ENCODE results near the gene GPC5. TPM values are rescaled to one million over a fixed set of nuclear protein-coding genes. Genes with fewer than 3 reads are reported as not detected.

The GPC5 gene
- total and polyA plus RNA-seq, 2 of the 8 experiments (the other 6 are each of a cell fraction or from before 2014, with no cell fraction given), result 0.20 to 0.39 TPM

DNA sequence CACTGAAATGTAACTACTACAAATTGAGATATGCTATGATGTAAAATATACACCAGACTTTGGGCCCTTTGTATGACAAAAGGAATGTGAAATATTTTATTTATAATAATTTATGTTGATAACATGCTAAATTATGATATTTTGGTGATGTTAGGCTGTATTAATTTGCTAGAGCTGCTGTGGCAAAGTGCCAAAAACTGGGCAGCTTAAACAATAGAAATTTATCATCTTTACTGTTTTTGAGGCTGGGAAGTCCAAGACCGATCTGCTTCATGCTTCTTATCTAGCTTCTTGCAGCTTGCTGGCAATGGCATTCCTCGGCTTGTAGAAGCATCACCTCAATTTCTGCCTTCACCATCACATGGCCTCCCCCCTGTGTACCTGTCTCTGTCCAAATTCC lies 245.0 kb downstream of the GPC5 start:
- Histone ChIP-seq H3K23ac (ENCODE audit: insufficient read length) (no peak overlapping the region), H4K5ac (ENCODE audit: insufficient read length, low read depth, low read length) (no peak overlapping the region), H4K91ac (replicated peaks; ENCODE audit: insufficient read length, low read length) (no peak overlapping the region), H3K27ac (ENCODE audit: low read depth, low read length) (no peak overlapping the region), H3K4me2 (ENCODE audit: insufficient read depth in 1 of 2, low read depth in 2 of 2, low read length in 2 of 2) (no peak overlapping the region), H3K4ac (replicated peaks; ENCODE audit: insufficient read length, low read depth, low read length) (no peak overlapping the region), H3K79me2 (ENCODE audit: control insufficient read depth in 1 of 2, insufficient read depth in 2 of 2, low read length in 2 of 2) (no peaks in the 10 kb centered on the region), H3K79me1 (ENCODE audit: low read depth, low read length) (no peaks in the 10 kb centered on the region), H3K23me2 (ENCODE audit: low read depth, low read length) (no peaks in the 10 kb centered on the region), H2AK5ac (ENCODE audit: low read depth, low read length) (no peak overlapping the region), H2BK20ac (ENCODE audit: low read length) (no peak overlapping the region), H4K20me1 (replicated peaks in 1 of 2; ENCODE audit: control insufficient read depth in 1 of 2, insufficient read depth in 2 of 2, low read length in 2 of 2) (no peaks in the 10 kb centered on the region), H4K8ac (ENCODE audit: extremely low read depth, insufficient read depth, low read length) (no peak overlapping the region), H3K36me3 (ENCODE audit: control insufficient read depth in 2 of 4, insufficient read depth in 4 of 4, low read length in 3 of 4) (no peaks in the 10 kb centered on the region), H2BK12ac (ENCODE audit: low read depth, low read length) (no peak overlapping the region), H3K4me3 (ENCODE audit: extremely low read depth in 1 of 4, insufficient read depth in 2 of 4, low read depth in 3 of 4, low read length in 4 of 4) (no peak overlapping the region), H2AFZ (ENCODE audit: low read length) (no peak overlapping the region), H3K18ac (ENCODE audit: extremely low read depth, low read length) (no peak overlapping the region), H3K27me3 (replicated peaks in 1 of 4; ENCODE audit: control insufficient read depth in 3 of 4, extremely low read depth in 1 of 4, insufficient read depth in 3 of 4, low read length in 3 of 4) (no peaks in the 10 kb centered on the region), H2BK120ac (replicated peaks; ENCODE audit: low read depth, low read length) (no peak overlapping the region), H2BK15ac (ENCODE audit: low read length) (no peak overlapping the region), H3K9ac (replicated peaks in 1 of 4; ENCODE audit: extremely low read depth in 1 of 4, low read depth in 3 of 4, low read length in 3 of 4) (no peak overlapping the region), H3K9me3 (ENCODE audit: insufficient read depth in 2 of 2, low read depth in 1 of 2, low read length in 1 of 2) (no peaks in the 10 kb centered on the region), H3K56ac (replicated peaks; ENCODE audit: insufficient read length, low read depth, low read length) (no peak overlapping the region), H3K14ac (ENCODE audit: insufficient read length) (no peak overlapping the region), H3K4me1 (replicated peaks in 1 of 4; ENCODE audit: control insufficient read depth in 3 of 4, insufficient read depth in 4 of 4, low read length in 3 of 4) (peaks cover 0 to 3% (median 1%) of the 10 kb centered on the region in 4 experiments; a peak in 1 of 7 replicates), H2BK5ac (ENCODE audit: low read depth, low read length) (no peak overlapping the region)
- ChIA-PET CTCF (ENCODE audit: partially characterized antibody) (no interaction called here), POLR2A (ENCODE audit: partially characterized antibody) (no interaction called here)
- no peak for TF ChIP-seq FOSL1 (IDR thresholded peaks at IDR 0.05; ENCODE audit: insufficient read depth, low read depth, low read length)
- no peak for TF ChIP-seq GTF2F1 (IDR thresholded peaks at IDR 0.05; ENCODE audit: borderline replicate concordance, low read depth, low read length)
- no peak for TF ChIP-seq SP1 (IDR thresholded peaks at IDR 0.05; ENCODE audit: low read depth, low read length)
- no peak for TF ChIP-seq POU5F1 (IDR thresholded peaks at IDR 0.05; ENCODE audit: low read depth, low read length)
- TF ChIP-seq KDM5A (IDR thresholded peaks at IDR 0.05; ENCODE audit: low read length), result no peak
- no peak for TF ChIP-seq GABPA (IDR thresholded peaks at IDR 0.05; ENCODE audit: borderline replicate concordance, insufficient read depth, low read length)
- TF ChIP-seq, protein P1, sequence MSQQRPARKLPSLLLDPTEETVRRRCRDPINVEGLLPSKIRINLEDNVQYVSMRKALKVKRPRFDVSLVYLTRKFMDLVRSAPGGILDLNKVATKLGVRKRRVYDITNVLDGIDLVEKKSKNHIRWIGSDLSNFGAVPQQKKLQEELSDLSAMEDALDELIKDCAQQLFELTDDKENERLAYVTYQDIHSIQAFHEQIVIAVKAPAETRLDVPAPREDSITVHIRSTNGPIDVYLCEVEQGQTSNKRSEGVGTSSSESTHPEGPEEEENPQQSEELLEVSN (IDR thresholded peaks at IDR 0.05), result no peak
- DNase-seq (ENCODE audit: low read depth in 1 of 2, low spot score in 2 of 2) (no peak), FAIRE-seq (no peak)
- WGBS, 2 experiments (ENCODE audit: extremely low coverage in 1 of 2, insufficient coverage in 1 of 2, insufficient read length in 1 of 2, insufficient replicate concordance in 2 of 2, low coverage in 1 of 2, low lambda C conversion rate in 2 of 2, missing lambda C conversion rate in 1 of 2), result 96% methylated on average over 2 of the region's 2 CpGs; no CpG with 5 or more reads in 1 of the 2 experiments

Measured in H1 (cell line).